Natural killer cell (primary cell): ENCODE measurements around the gene HLA-DPB1. TPM values are rescaled to one million over a fixed set of nuclear protein-coding genes. Genes with fewer than 3 reads are reported as not detected.
A peak's percentile ranks its signal among the peaks of the same experiment; 100 is the strongest.

Experiments used
- ATAC-seq, 3 donors: fragments of 150-1000 bp in 2 of 3; fragments of 200-7000 bp in 1 of 3; cut with Tn5 transposase; 1 replicate in 1 of 3; 2 replicates in 2 of 3; pipeline ENCODE4 v1.10.0; 2021; ENCODE audit warnings: mild to moderate bottlenecking in 2 of 3, moderate library complexity in 2 of 3
- DNase-seq, 2 donors: peaks; one replicate each; pipeline versions ENCODE4 v3.0.0 to v3.0.0-alpha.2; 2013 to 2021; ENCODE audit warnings: mixed read lengths in 1 of 2
- H3K27ac ChIP-seq: one replicate; pipeline ENCODE4 v1.5.1; 2013; ENCODE audit warnings: mild to moderate bottlenecking, low read length
- H3K27me3 ChIP-seq: one replicate; pipeline ENCODE4 v1.6.1; 2013; ENCODE audit warnings: low read length; ENCODE audit not compliant: control insufficient read depth, insufficient read depth
- H3K36me3 ChIP-seq: one replicate; pipeline ENCODE4 v1.6.1; 2013; ENCODE audit warnings: low read length; ENCODE audit not compliant: control insufficient read depth, insufficient read depth
- H3K4me1 ChIP-seq: one replicate; pipeline ENCODE4 v1.6.1; 2013; ENCODE audit warnings: low read length; ENCODE audit not compliant: control insufficient read depth, insufficient read depth
- H3K4me3 ChIP-seq: one replicate; pipeline ENCODE4 v1.5.1; 2013; ENCODE audit warnings: low read length
- H3K9me3 ChIP-seq: one replicate; pipeline ENCODE4 v1.6.1; 2013; ENCODE audit warnings: low read length; ENCODE audit not compliant: control insufficient read depth, insufficient read depth
- H3K27ac Mint-ChIP-seq, 2 donors: one replicate each; pipeline ENCODE4 v1.8.0; 2022; ENCODE audit warnings: mild to moderate bottlenecking in 2 of 2, mixed read lengths in 2 of 2, moderate library complexity in 1 of 2
- H3K27me3 Mint-ChIP-seq, 2 donors: one replicate each; pipeline ENCODE4 v1.8.0; 2022; ENCODE audit warnings: low read depth in 2 of 2, mixed read lengths in 2 of 2
- H3K36me3 Mint-ChIP-seq: one replicate; pipeline ENCODE4 v1.8.0; 2022; ENCODE audit warnings: mixed read lengths
- H3K4me1 Mint-ChIP-seq, 2 donors: one replicate each; pipeline ENCODE4 v1.8.0; 2022; ENCODE audit warnings: mixed read lengths in 2 of 2
- H3K4me3 Mint-ChIP-seq: one replicate; pipeline ENCODE4 v1.8.0; 2022; ENCODE audit warnings: mild to moderate bottlenecking, moderate library complexity, mixed read lengths
- H3K9me3 Mint-ChIP-seq, 2 donors: one replicate each; pipeline ENCODE4 v1.8.0; 2022; ENCODE audit warnings: mixed read lengths in 2 of 2
- WGBS: methylation state at CpG from one replicate; pipeline ENCODE4 v1.1.7; 2013; ENCODE audit warnings: missing lambda C conversion rate; ENCODE audit not compliant: insufficient coverage; 5-methylcytosine and 5-hydroxymethylcytosine counted together
- intact Hi-C: fragments of 100-400 bp; cut with micrococcal nuclease; formaldehyde crosslinking; loops from one replicate; pipeline ENCODE4 v1.14.2; 2022
- total RNA-seq, 4 donors: library from RNA; stranded (reverse); fragments of 120-200 nt in 1 of 4; gene quantifications; one replicate each; pipeline versions ENCODE4 v1.2.3 to v1.2.4, GENCODE V29; 2013 to 2022
- TF ChIP-seq, protein P1 (sequence below): fragments of 200-600 bp; IDR thresholded peaks from one replicate; pipeline ENCODE4 v1.8.0; 2022; ENCODE audit warnings: antibody characterized with exemption

The HLA-DPB1 gene
- total RNA-seq, 3 donors from 2014 or later (not counting 1 experiment from before 2014, with no cell fraction given): 55.2 to 131 (median 77.1) TPM

- peaks cover 0 to 8% of the 10 kb centered on the region in 2 donors for H3K27me3 Mint-ChIP-seq
- no peak overlapping the region for H3K4me3 Mint-ChIP-seq
- intact Hi-C loops: no loop called here
- WGBS: 80% methylated on average over 3 of the region's 3 CpGs
- Histone ChIP-seq H3K9me3 (no peaks in the 10 kb centered on the region), H3K36me3 (peaks cover 39% of the 10 kb centered on the region), H3K4me3 (no peak overlapping the region), H3K27me3 (no peaks in the 10 kb centered on the region), H3K4me1 (no peaks in the 10 kb centered on the region), H3K27ac (no peak overlapping the region)
- ATAC-seq (no peak), DNase-seq (no peak)
- no peaks in the 10 kb centered on the region for H3K36me3 Mint-ChIP-seq
- TF ChIP-seq, protein P1, sequence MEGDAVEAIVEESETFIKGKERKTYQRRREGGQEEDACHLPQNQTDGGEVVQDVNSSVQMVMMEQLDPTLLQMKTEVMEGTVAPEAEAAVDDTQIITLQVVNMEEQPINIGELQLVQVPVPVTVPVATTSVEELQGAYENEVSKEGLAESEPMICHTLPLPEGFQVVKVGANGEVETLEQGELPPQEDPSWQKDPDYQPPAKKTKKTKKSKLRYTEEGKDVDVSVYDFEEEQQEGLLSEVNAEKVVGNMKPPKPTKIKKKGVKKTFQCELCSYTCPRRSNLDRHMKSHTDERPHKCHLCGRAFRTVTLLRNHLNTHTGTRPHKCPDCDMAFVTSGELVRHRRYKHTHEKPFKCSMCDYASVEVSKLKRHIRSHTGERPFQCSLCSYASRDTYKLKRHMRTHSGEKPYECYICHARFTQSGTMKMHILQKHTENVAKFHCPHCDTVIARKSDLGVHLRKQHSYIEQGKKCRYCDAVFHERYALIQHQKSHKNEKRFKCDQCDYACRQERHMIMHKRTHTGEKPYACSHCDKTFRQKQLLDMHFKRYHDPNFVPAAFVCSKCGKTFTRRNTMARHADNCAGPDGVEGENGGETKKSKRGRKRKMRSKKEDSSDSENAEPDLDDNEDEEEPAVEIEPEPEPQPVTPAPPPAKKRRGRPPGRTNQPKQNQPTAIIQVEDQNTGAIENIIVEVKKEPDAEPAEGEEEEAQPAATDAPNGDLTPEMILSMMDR: no peak
- H3K9me3 Mint-ChIP-seq: no peaks in the 10 kb centered on the region
- no peaks in the 10 kb centered on the region for H3K4me1 Mint-ChIP-seq
- no peak overlapping the region for H3K27ac Mint-ChIP-seq
Observed at GRCh38 chr6:33088258-33088930, 12.6 kb downstream of the HLA-DPB1 start.

DNA sequence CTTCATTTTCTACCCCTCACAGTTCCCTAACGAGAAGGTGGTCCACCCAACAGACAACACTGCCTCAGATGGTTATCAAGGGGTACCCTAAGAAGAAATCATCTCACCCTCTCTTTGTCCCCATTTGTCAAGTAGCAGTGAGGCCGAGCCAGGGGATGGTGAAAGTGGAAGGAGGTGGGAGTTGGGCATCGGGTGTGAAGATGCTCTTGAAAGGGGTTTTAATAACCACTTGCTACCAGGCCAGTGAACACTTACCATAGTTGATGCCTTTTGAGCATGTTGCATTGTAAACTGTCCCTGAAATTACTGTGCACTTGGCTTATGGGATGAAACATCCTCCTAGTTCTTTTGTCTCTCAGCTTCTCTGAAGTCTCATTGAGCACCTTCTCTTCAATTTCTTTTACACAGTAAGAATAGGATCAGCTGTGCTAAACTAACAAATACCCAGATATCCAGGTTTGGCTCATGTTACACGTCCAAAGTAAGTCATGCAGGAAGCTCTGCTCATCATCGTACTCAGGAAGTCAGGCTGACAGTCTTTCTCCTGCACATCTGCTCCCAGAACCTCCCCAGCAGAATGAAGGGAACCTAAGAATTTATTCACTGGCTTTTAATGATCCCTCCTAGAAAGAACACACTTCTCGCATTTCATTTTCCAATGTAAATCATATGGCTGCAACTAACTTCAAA, 13.3 kb downstream of the HLA-DPB1 start:
- Mint-ChIP-seq H3K36me3 (no peaks in the 10 kb centered on the region), H3K9me3 (no peaks in the 10 kb centered on the region), H3K4me1 (no peaks in the 10 kb centered on the region), H3K4me3 (no peak overlapping the region), H3K27ac (no peak overlapping the region), H3K27me3 (peaks cover under 1 to 8% of the 10 kb centered on the region in 2 donors)
- DNase-seq (no peak), ATAC-seq (no peak)
- 74% methylated on average over 5 of the region's 6 CpGs for WGBS
- H3K36me3 ChIP-seq: peaks cover 34% of the 10 kb centered on the region
- no peaks in the 10 kb centered on the region for H3K27me3 ChIP-seq
- H3K9me3 ChIP-seq: no peaks in the 10 kb centered on the region
- intact Hi-C loops: no loop called here
- no peak overlapping the region for H3K27ac ChIP-seq
- no peak overlapping the region for H3K4me3 ChIP-seq
- TF ChIP-seq, protein P1: no peak
- H3K4me1 ChIP-seq: no peaks in the 10 kb centered on the region

DNA sequence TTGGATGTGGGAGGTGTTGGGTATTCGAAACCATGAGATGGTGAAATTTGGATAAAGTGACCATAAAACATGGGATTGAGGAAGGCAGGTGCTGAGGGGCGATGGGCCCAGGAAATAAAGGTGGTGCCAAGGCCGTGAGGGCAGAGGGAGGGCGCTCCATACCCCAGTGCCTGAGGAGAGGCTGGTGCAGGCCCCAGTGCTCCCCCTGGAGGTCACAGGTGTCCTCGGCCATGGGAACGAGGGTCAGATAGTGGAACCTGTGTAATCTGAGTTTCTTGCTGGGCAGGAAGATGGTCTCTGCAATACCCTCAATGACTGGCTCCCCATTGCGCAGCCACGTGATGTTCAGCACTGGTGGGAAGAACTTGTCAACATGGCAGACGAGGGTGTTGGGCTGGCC, 16.2 kb downstream of the HLA-DPB1 start:
- no peak overlapping the region for H3K27ac ChIP-seq
- DNase-seq (peak; percentile 31 to 79), ATAC-seq (peak; percentile 70 to 77 (median 73))

More for the DNA sequence above, 16.2 kb downstream of the HLA-DPB1 start:
- Mint-ChIP-seq H3K27me3 (peaks cover 12 to 22% of the 10 kb centered on the region in 2 donors), H3K4me3 (no peak overlapping the region), H3K36me3 (no peaks in the 10 kb centered on the region), H3K27ac (no peak overlapping the region), H3K9me3 (no peaks in the 10 kb centered on the region), H3K4me1 (no peaks in the 10 kb centered on the region)
- Histone ChIP-seq H3K9me3 (no peaks in the 10 kb centered on the region), H3K4me1 (no peaks in the 10 kb centered on the region), H3K27me3 (no peaks in the 10 kb centered on the region), H3K36me3 (peaks cover 7% of the 10 kb centered on the region), H3K4me3 (no peak overlapping the region)
- 38% methylated on average over 9 of the region's 9 CpGs for WGBS
- TF ChIP-seq, protein P1: peak; percentile 38
- intact Hi-C loops: no loop called here
